Right kidney (tissue), 1 donor: ENCODE data around the gene C17orf58.
"Not testable (repeated sequence)": the region's sequence is repeated elsewhere in the genome, so short reads cannot be mapped to it uniquely, and the experiment has no call there.

ENCODE experiments used
- DNase-seq: peaks from one replicate; pipeline ENCODE4 v3.0.0-alpha.2; 2016

The C17orf58 gene

GRCh38 chr17:68006797-68007196 is 10.5 kb upstream of the C17orf58 start:
- no peak for DNase-seq

DNA sequence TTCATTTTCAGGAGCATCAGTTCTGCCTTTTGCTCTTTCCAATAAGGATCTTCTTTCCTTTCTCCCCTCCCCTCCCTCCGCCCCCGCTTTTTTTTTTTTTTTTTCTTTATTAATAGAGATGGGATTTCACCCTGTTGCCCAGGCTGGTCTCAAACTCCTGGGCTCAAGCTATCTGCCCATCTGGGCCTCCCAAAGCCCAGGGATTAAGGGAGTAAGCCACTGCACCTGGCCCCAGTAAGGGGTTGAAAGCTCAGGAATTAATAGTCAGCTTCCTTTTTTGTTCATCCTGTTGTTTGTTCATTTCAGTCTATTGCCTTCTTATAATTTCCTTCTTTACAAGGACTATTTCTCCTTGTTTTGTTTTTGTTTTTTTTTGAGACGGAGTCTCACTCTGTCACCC is 7.9 kb upstream of the C17orf58 start:
- no peak for DNase-seq

- DNase-seq: no peak
These were observed 3.1 kb upstream of the C17orf58 start for GRCh38 chr17:67999291-67999911.

GRCh38 chr17:67998466-67998865 is 2.2 kb upstream of the C17orf58 start:
- no peak for DNase-seq

DNA sequence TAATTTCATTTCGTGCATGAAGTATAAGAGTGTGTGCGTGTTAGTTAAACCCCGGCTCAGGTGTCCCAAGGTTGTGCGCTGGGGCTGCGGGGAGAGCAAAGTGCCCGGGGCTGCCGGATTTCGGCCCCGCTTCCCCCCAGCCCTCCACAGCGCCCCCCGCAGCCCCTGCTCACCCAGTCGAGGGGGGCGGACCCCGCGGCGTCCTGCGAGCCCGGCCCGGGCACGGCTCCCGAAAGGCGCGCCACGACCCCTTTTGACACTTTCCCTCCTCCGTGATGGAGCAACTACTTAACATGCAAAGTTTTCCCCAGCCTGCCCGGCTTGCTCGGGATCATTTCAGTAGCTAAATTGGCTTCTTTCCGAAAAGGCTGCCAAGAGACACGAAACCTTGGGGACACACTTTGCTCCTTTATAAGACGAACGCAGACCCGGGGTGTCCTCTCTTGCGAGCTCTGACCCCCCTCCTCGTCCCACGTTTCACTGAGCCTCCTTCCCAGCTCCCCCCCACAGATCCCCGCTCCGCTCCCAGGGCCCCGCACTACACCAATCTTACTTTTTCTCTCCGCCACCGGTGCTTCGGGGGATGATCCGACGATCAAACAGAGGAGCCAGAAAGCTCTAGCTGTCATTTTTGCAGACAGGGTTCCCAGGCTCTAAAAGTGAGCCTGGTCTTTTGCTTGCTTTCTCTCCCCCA is 552 bp downstream of the C17orf58 start:
- DNase-seq: peak; percentile 66

GRCh38 chr17:67994817-67995569 is 1.3 kb downstream of the C17orf58 start:
- peak; percentile 40 for DNase-seq

GRCh38 chr17:67993998-67994361 is 2.3 kb downstream of the C17orf58 start:
- DNase-seq: no peak

DNA sequence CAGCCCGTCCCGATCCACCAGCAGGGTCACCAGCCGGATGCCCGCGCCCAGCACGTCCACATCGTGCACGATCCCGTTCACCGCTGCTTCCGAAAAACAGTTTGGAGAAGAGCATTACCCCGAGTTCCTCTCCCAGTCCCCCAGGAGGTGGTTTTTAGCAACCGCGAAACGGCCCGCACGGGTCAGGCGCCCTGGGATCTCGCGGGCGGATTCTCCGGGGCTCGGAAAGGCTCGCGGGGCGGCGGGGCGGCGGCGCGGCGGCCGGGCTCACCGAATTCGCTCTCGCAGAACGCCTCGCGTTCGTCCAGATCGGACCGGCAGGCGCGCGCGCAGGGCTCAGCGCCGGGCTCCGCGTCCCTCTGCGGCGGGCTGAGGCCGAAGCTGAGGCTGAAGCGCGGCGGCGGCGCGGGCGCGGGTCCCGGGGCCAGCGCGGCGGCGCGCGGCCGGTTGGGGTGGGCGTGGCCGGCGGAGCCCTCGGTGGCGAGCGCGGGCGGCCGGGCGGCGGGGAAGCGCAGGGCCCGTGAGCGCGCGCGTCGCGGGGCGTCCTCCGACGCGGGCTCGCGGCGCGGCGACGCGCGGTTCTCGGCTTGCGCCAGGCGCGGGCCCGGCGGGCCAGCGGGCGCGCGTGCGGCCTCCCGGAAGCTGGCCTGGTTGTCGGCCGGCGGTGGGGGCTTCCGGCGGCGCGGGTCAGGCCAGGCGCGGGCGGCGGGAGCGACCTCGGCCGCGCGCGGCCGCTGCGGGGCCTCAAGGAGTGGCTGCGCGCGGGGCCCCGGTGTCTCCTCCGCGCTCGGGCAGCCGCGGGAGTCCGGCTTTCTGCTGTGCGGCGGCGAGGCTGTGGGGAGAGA is 2.9 kb downstream of the C17orf58 start:
- DNase-seq: peak; percentile 92

DNA sequence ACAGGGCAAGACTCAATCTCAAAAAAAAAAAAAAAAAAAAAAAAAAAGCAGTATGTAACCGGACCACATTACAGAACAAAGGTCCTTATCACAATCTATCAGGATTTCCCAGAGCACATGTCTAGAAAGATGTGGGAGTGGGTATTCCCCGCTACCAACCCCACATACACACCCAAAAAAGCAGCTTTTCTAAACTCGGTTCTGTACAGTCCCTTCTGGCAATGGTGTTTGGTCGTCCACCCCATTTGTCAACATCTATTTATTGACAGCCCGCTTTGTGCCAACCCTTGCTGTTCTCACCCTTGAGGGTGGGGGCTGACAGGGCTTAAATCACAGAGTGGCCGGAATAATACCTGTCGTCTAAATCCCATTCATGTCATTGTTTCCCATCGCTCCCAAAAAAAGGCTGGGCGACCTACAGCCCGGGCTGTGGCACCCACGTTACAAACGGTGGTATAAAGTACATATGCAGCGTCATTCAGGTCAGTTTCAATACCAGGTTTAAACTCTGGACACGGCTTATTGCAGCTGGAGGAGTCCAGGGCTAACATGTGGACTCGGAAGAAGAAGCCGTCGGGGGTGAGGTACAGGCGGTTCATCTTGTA is 3.6 kb downstream of the C17orf58 start:
- no peak for DNase-seq

GRCh38 chr17:67990909-67991308 is 5.4 kb downstream of the C17orf58 start:
- DNase-seq: no peak

DNA sequence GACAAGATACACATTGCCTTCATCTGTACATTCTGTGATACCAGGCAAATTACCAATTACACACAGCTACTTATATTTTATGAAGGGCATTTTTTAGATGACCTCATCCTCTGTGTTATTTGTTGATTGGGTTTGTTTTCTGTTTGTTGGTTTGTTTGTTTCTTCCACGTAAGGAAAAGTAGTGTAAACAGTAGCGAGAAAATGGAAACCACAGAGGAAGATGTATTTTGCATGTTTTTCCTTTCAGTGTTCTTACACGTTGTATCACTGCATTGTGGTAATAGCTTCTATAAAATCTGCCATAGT is 12.9 kb downstream of the C17orf58 start:
- DNase-seq: no peak

DNA sequence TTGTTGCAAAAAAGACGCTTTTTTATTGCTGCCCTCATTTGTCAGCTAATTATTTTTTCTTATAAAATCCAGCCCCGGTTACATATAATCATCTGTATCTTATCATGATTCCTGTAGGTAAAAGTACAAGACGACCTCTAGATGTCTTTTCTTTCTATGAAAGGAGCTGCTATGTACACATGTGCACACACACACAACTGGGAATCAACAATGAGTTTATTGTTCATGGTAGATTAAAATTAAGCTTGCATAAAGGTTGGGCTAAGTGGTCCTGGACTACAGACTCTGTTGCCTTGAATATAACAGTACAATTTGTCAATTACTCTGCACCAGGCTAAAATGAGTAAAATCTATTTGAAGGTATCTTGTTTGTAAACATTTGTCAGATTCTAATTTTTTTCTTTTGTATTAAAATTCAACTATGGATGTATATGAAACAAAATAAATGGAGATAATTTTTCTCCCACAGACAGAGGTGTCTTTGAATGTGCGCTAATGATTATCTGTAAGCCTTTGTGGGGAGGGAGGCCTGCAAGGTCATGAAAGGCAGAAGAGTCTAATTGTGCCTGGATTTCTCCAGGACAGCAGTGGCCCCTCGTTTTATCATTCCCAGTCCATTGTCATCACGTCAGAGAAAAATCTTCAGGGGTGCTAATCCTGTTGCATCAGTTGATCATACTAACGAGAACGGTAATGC is 13.4 kb downstream of the C17orf58 start:
- no peak for DNase-seq

DNA sequence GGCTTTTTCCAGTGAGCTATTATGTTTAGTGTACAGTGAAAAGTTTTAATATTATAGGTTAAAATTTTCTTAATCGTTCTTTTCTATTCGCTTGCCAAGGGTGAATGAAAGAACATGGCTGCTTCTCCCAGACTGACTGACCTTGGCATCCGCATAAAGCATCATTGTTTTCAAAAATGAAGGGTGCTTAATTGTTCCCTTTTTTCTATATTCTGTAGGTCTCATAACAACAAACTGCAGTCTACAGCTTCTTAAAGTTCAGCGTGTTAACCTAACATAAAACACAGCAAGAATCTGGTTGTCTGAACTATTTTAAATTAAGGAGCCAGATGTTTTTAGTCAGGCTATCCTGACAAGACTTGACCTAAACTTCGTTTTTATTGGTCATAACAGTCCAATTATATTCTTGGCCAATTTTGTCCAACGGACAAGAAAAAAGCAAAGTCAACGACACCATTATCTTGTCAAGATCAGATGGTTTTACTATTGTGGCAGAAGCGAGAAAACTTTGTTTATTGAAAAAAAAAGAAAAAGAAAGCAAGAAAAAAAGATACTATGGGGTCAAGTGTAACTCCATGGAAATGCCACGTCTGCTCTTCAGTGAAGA is 14.1 kb downstream of the C17orf58 start:
- peak; percentile 16 for DNase-seq

DNA sequence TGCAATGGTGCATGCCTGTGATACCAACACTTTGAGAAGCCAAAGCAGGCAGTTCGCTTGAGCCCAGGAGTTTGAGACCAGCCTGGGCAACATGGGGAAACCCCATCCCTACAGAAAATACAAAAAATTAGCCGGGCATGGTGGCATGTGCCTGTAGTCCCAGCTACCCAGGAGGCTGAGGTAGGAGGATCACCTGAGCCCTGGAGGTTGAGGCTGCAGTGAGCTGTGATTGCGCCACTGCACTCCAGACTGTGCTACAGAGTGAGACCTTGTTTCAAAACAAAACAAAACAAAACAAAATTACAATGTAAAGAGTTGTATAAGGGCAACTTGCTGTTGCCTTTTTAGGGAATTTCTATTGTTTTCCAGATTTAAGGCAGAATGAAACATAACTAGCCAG is 15.4 kb downstream of the C17orf58 start:
- not testable (repeated sequence) for DNase-seq

DNA sequence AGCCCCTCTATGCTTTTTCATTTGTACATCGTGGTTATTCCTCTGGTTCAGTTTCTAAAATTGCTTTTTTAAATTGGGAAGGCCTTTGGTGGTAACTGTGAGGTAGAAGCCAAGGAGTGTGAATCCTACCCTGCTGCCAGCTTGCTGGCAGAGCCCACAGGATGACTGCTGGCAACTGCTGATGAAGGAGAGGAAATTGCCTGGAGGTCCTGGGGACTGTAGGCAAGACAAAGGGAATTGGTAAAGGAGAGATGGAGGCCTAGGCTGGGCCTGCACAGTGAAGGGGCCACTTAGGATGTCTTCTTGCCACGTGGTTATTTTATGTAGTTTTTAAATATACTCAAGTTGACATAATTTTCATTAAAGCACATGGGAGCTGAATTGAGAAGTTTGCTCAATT is 15.8 kb downstream of the C17orf58 start:
- DNase-seq: no peak

GRCh38 chr17:67976306-67976705 is 20.0 kb downstream of the C17orf58 start:
- DNase-seq: not testable (repeated sequence)

DNA sequence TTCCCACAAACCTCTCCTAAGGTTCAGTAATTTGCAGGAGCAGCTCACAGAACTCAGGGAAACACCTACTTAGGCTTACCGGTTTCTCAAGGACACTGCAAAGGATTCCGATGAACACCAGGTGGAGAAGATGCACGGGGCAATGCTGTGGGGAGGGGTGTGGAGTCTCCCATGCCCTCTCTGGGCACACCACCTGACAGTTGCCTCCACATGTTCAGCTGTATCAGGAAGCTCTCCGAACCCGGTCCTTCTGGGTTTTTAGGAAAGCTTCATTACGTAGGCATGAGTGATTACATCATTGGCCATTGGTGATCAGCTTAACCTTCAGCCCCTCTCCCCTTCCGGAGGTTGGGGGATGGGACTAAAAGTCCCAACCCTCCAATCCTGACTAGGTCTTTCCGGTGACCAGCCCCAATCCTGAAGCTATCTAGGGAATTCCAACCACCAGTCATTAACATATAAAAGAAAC is 21.6 kb downstream of the C17orf58 start:
- no peak for DNase-seq

DNA sequence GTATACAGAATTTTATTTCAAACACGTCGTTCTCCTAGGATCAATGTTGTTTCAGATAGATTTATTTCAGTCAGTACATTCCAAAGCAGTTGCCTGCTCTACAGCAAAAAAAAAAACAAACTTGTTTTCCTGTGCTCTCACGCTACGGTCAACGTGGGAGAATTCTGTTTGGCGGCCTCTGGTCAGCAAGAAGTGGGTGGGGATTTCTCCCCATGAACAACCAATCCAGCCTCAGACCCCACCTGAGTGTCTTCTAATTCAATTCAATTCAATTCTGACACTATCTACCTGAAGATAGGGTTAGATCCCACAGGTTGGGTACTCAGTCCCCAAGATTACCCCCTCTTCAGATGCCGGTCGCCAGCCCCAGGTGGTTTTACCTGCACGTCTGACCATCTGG is 22.1 kb downstream of the C17orf58 start:
- DNase-seq: no peak

DNA sequence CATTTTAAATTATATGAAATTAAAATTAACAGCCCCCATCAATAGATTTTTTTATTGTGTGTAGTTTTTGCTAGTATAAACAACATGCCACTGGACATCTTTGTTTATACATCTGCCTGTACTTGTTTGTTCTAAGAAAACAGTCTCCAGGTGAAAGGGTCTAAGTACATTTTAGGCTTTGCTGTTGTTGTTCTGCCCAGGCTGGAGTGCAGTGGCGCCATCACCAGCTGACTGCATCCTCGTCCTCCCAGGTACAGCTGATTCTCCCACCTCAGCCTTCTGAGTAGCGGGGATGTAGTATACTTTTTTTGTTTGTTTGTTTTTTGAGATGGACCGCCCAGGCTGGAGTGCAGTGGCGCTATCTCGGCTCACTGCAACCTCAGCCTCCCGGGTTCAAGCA is 25.5 kb downstream of the C17orf58 start:
- DNase-seq: no peak

DNA sequence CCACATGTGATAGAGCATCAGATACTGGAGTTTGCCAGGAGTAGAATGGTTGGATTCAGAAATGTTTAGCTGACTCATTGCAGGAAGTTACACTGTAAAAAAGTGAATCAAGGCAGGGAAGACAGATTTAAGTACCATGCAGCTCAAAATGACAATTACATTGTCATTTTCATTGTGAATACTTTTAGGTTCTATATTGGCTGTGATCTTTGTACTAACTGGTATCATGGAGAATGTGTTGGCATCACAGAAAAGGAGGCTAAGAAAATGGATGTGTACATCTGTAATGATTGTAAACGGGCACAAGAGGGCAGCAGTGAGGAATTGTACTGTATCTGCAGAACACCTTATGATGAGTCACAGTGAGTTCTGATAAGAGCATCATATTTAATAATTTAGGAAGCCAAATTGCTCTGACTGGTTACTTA is 33.1 kb downstream of the C17orf58 start:
- not testable (repeated sequence) for DNase-seq

- not testable (repeated sequence) for DNase-seq
These were observed 34.1 kb downstream of the C17orf58 start for GRCh38 chr17:67962156-67962555.
